Measurements from ENCODE around the gene TRIM71.

- TF ChIP-seq NFE2L1 (CRISPR knock-in tag; IDR thresholded peaks at IDR 0.05; ENCODE audit: borderline replicate concordance), result no peak
- TF ChIP-seq, protein P1, sequence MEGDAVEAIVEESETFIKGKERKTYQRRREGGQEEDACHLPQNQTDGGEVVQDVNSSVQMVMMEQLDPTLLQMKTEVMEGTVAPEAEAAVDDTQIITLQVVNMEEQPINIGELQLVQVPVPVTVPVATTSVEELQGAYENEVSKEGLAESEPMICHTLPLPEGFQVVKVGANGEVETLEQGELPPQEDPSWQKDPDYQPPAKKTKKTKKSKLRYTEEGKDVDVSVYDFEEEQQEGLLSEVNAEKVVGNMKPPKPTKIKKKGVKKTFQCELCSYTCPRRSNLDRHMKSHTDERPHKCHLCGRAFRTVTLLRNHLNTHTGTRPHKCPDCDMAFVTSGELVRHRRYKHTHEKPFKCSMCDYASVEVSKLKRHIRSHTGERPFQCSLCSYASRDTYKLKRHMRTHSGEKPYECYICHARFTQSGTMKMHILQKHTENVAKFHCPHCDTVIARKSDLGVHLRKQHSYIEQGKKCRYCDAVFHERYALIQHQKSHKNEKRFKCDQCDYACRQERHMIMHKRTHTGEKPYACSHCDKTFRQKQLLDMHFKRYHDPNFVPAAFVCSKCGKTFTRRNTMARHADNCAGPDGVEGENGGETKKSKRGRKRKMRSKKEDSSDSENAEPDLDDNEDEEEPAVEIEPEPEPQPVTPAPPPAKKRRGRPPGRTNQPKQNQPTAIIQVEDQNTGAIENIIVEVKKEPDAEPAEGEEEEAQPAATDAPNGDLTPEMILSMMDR (CRISPR knock-in tag; IDR thresholded peaks at IDR 0.05), result no peak
- TF ChIP-seq EP300 (IDR thresholded peaks at IDR 0.05; ENCODE audit: low read depth in 2 of 2, low read length in 2 of 2), result no peak
- no peak for TF ChIP-seq EP300 (CRISPR knock-in tag; IDR thresholded peaks at IDR 0.05; ENCODE audit: borderline replicate concordance)
- no peak for TF ChIP-seq ZNF740 (CRISPR knock-in tag; IDR thresholded peaks at IDR 0.05)
- TF ChIP-seq STAT5B (CRISPR knock-in tag; IDR thresholded peaks at IDR 0.05), result no peak
- no peak for TF ChIP-seq PBX3 (CRISPR knock-in tag; IDR thresholded peaks at IDR 0.05; ENCODE audit: borderline replicate concordance)
- no peak for TF ChIP-seq POLR2A (IDR thresholded peaks at IDR 0.05; ENCODE audit: insufficient read depth in 1 of 2, low read depth in 2 of 2, low read length in 2 of 2)
- no peak for TF ChIP-seq KDM4B (CRISPR knock-in tag; IDR thresholded peaks at IDR 0.05)
- TF ChIP-seq, protein P2, sequence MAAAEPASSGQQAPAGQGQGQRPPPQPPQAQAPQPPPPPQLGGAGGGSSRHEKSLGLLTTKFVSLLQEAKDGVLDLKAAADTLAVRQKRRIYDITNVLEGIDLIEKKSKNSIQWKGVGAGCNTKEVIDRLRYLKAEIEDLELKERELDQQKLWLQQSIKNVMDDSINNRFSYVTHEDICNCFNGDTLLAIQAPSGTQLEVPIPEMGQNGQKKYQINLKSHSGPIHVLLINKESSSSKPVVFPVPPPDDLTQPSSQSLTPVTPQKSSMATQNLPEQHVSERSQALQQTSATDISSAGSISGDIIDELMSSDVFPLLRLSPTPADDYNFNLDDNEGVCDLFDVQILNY (CRISPR knock-in tag; conservative IDR thresholded peaks at IDR 0.05), result no peak
- TF ChIP-seq GABPA (IDR thresholded peaks at IDR 0.05; ENCODE audit: low read depth, low read length), result no peak
- TF ChIP-seq GABPA (CRISPR knock-in tag; IDR thresholded peaks at IDR 0.05; ENCODE audit: low read depth), result no peak
These were observed 40.1 kb downstream of the TRIM71 start for GRCh38 chr3:32857921-32858320.

Data from HepG2 (cell line).